Activated CD8-positive, alpha-beta memory T cell treated with anti-CD3 and anti-CD28 coated beads, Interleukin-2, amount 50 U/mL, for 1 hour (primary cell): ENCODE data around the gene REST.
"Not testable (repeated sequence)": the region's sequence is repeated elsewhere in the genome, so short reads cannot be mapped to it uniquely, and the experiment has no call there.

Source experiments
- DNase-seq: peaks from one replicate; pipeline ENCODE4 v3.0.0-alpha.2; 2020; ENCODE audit errors: extremely low read depth

The REST gene

DNA sequence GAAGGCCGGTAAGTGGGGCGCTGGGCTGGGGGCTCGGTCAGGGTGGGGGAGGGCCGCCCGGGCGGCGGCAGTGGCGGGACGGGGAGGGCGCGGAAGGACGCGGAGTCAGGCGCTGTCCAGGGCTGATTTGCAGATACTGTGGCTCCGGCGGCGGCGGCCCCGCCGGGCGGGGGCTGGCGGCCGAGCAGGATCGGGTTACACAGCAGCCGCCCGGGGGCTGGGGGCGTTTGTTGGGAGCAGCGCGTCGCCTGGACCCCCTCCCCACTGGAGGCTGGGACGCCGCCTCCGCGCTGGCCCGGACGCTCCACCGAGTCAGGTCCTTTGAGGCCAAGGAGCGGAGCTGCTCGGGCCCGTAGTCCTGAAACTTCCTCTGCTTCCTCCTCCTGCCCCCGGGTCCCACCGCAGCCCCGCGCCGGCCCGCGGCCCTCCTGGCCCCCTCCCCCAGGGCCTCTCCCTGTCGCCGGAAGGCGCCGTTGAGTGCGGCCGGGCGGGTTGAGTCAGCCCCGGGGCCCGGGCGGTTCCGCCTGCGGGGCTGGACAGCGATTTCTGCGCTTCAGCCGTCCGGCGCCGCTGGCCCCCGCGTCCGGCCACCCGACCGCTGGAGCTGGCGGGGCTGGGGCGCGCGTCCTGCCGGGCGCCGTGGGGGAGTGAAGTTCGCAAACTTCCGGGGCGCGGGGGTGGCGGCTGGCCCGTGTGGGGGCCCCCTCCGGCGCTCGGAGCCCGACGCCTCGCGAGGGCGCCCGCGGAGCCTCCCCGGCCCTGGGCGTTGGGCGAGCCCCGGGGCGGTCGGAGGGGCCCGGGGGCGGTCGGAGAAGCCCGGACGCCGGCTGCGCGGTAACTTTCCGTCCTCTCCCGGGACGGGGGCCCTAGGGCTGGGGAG, 746 bp downstream of the REST start:
- no peak for DNase-seq

GRCh38 chr4:56909086-56909894, 1.6 kb downstream of the REST start:
- DNase-seq = no peak

DNA sequence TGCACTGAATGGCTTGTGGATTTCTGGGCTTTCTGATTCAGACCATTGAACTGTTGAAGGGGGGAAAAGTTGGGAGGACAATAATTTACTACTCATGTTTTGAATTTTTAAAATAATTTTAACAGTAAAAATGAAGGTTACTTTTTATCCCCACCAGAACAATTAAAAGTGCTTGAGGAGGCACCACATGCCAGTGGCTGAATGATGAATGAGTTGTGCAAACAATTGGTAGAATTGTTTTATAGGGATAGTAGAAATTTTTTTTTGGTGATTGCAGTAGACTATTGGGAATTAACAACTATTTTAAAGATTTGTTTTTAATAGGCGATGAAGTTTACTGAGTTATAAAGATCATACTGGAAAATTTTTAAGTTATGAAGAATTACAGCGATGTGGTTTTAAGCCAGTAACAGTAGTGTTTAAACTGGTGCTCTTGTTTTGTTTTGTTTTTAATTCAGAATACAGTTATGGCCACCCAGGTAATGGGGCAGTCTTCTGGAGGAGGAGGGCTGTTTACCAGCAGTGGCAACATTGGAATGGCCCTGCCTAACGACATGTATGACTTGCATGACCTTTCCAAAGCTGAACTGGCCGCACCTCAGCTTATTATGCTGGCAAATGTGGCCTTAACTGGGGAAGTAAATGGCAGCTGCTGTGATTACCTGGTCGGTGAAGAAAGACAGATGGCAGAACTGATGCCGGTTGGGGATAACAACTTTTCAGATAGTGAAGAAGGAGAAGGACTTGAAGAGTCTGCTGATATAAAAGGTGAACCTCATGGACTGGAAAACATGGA, 2.7 kb downstream of the REST start:
- no peak for DNase-seq

DNA sequence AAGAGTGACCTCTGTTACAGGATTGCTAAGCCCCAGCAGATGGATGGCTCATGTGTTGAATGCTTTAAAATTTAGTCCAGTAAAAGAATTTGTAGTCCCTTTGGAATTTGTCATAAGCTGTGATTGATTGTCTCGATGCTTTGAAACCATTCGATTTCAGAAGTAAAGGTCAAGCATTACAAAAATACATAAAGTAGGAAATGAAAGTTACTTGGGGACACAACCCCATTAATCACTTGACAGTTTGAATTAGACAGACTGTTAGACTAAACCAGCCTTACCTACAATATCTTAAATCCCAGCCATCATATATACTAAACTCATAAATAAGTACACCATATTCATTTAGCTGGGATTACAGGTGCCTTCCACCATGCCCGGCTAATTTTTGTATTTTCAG, 6.6 kb downstream of the REST start:
- no peak for DNase-seq

GRCh38 chr4:56914977-56915376, 7.3 kb downstream of the REST start:
- DNase-seq = not testable (repeated sequence)

GRCh38 chr4:56927196-56927595, 19.5 kb downstream of the REST start:
- DNase-seq = no peak

- DNase-seq = no peak
Measured at GRCh38 chr4:56930638-56931037, 22.9 kb downstream of the REST start.

DNA sequence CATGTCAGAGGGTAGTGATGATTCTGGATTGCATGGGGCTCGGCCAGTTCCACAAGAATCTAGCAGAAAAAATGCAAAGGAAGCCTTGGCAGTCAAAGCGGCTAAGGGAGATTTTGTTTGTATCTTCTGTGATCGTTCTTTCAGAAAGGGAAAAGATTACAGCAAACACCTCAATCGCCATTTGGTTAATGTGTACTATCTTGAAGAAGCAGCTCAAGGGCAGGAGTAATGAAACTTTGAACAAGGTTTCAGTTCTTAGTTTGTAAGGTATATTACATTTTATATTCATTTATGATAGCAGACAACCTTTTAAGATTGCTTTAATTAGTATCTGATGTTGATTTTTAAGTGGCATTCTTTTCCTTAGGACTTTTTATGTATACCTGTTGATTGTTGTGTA, 24.2 kb downstream of the REST start:
- no peak for DNase-seq

DNA sequence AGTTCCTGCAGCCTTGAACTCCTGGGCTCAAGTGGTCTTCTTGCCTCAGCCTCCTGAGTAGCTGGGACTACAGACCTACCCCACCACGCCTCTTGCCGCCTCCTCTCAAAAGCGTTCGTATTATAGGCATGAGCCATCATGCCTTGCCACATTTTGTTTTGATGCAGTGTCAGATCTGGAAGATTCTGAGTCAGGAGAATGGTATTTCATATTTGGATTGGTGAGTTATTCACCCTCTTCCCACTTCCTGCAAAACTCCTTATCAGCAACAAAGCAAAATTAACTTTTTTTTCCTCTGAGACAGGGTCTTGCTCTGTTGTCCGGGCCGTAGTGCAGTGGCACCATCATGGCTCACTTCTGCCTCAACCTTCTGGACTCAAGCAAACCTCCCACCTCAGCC, 29.6 kb downstream of the REST start:
- DNase-seq = no peak

DNA sequence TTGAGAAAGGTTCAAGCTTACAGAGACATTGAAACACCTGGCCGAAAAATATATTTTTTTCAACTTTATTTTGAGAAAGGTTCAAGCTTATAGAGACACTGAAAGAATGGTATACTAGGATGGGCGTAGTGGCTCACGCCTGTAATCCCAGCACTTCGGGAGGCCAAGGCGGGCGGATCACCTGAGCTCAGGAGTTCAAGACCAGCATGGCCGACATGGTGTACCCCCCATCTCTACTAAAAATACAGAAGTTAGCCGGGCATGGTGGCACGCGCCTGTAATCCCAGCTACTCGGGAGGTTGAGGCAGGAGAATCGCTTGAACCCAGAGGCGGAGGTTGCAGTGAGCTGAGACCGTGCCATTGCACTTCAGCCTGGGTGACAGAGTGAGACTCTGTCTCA, 32.1 kb downstream of the REST start:
- DNase-seq = not testable (repeated sequence)

DNA sequence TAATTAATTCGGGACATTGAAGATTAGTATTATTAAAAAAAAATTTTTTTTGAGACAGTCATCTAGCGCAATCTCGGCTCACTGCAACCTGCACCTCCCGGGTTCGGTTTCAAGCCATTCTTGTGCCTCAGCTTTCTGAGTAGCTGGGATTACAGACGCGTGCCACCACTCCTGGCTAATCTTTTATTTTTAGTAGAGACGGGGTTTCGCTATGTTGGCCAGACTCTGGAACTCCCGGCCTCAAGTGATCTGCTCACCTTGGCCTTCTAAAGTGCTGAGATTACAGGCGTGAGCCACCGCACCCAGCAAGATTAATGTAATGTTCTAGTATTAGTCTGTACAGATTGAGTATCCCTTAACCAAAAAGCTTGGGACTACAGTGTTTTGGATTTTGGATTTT, 32.7 kb downstream of the REST start:
- no peak for DNase-seq

DNA sequence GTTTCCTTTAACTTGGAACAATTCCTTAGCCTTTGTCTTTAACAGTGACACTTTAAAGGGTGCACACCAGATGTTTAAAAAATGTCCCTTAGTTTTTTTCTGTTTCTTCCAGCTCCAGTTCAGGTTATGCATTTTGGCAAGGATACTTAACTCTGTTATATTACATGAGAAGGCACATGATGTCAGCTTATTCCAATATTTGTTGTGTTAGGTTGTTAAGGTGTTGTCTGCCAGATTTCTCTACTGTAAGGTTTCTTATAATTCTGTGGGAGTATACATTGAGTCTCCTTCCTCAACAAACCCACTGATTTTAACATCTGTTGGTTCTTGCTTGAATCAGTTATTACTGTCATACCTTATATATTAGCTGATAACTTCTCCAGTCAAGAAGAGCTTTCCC, 33.3 kb downstream of the REST start:
- DNase-seq = no peak

DNA sequence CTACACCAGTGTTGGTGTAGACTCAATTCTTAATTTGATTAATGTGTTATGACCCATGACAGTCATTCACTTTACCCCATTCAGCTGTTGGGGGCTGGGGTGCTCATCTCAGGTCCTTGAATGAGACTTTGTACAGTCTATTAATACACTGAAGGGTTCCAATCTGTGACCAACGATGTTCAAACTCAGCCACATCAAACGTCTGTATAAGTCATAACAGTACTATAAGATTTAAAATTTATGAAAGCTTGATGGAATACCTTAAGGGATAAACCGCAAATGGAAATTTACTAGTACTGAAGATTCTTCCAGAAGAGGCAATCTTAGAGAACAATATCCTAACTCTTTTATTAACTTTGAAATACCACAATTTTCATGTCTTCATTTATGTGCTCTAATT, 33.7 kb downstream of the REST start:
- DNase-seq = no peak

DNA sequence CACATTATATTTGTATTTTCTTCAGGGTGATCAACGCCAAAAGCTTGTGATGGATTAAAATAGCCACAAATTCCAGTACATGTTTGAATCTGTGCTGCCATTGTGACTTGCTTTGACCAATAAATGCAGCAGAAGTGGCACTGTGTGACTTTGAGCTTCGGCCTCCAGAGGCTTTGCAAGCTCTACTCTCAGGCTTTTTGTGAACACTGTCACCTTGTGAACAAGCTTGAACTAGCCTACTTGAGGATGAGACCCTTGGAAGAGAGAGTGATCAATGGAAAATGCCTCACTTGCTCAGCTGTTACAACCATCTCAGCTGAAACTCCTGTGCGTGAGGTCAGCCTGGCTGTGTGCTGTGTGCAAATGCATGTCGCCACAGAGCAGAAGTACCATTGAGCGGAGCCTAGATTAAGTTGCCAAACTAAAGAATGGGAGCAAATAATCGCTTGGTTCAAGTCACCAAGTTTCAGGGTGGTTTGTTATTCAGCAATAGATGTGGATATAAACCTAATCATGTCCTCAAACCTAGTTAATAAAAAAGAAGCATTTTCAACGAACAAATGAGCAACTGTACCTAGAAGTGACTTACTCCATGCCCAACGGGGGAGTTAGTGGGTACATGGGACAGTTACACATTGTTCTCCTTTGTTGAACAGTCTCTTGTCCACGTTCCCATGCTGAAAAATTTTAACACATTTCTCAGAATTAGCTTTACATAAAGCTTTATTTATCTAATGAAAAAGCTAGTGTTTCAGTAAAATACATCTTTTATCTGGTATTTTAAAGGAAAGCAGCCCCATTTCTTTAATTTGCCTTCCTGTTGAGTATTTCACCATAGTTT, 46.2 kb downstream of the REST start:
- DNase-seq = no peak

DNA sequence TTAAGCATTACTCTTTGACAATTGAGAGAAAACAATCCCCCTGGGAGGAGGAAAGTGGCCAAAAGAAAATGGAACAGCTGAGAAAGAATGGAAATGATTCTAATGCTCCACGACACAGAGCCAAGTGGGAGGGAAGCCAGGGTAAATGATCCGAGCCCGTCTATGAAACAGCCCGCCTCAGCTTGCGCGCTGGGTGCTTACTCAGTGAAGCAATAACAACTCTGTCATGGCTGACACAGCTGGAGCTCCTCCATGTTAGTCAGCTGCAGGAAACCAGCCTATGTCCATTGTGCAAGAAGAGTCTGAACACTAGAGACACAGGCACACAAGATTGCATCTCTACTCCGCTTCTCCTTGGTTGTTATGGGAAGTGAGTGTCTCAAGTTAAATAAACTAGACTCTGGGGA, 50.4 kb downstream of the REST start:
- DNase-seq = no peak

- DNase-seq = no peak
Measured at GRCh38 chr4:56959100-56959499, 51.4 kb downstream of the REST start.

GRCh38 chr4:56961107-56961500, 53.4 kb downstream of the REST start:
- no peak for DNase-seq

- no peak for DNase-seq
Measured at GRCh38 chr4:56971383-56971782, 63.7 kb downstream of the REST start.

GRCh38 chr4:56972389-56972788, 64.7 kb downstream of the REST start:
- DNase-seq = no peak

- no peak for DNase-seq
Measured at GRCh38 chr4:56972809-56973208, 65.1 kb downstream of the REST start.

DNA sequence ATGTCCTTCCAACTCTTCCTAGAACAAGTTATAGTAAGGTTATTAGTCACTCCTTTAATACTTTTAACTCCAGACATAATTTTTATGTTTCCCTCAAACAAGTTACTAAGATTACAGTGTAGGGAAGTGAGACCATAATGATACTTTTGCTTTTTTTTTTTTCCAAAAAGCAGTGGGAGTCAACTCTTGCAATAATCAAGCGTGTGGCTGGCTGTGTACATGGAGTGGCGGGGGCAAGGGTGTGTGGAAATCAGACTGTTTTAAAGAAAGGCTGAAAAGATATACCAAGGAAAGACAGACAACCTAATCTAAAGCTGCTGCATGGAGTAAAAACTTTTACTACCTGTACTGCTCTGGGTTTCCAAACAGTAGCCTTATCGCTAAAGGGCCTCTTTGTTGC, 65.6 kb downstream of the REST start:
- DNase-seq = no peak
